NOMO-1 treated with dmso at 0.1 percent for 144 hours (cell line): ENCODE data around the gene ZNF860.
"Not testable (repeated sequence)": the region's sequence is repeated elsewhere in the genome, so short reads cannot be mapped to it uniquely, and the experiment has no call there.

Experiments used
- DNase-seq: peaks from one replicate; lab custom pipeline; 2025; ENCODE audit not compliant: unreplicated experiment; lab: John Stamatoyannopoulos, UW

Gene ZNF860

GRCh38 chr3:31960793-31961431 lies 20.6 kb upstream of the ZNF860 start:
- DNase-seq: no peak

- DNase-seq: no peak
Observed at GRCh38 chr3:31962801-31963205, 18.7 kb upstream of the ZNF860 start.

GRCh38 chr3:31966978-31967591 lies 14.5 kb upstream of the ZNF860 start:
- DNase-seq: no peak

- DNase-seq: no peak
Observed at GRCh38 chr3:31967592-31967991, 14.0 kb upstream of the ZNF860 start.

GRCh38 chr3:31968369-31968926 lies 13.1 kb upstream of the ZNF860 start:
- DNase-seq: no peak

GRCh38 chr3:31968927-31969418 lies 12.6 kb upstream of the ZNF860 start:
- DNase-seq: no peak

- no peak for DNase-seq
Observed at GRCh38 chr3:31971607-31972006, 9.9 kb upstream of the ZNF860 start.

GRCh38 chr3:31973081-31973480 lies 8.5 kb upstream of the ZNF860 start:
- DNase-seq: no peak

- DNase-seq: no peak
Observed at GRCh38 chr3:31973837-31974236, 7.7 kb upstream of the ZNF860 start.

- no peak for DNase-seq
Observed at GRCh38 chr3:31974471-31974870, 7.1 kb upstream of the ZNF860 start.

GRCh38 chr3:31974964-31975363 lies 6.6 kb upstream of the ZNF860 start:
- no peak for DNase-seq

GRCh38 chr3:31976302-31976701 lies 5.2 kb upstream of the ZNF860 start:
- no peak for DNase-seq

- no peak for DNase-seq
Observed at GRCh38 chr3:31977736-31978135, 3.8 kb upstream of the ZNF860 start.

- no peak for DNase-seq
Observed at GRCh38 chr3:31978553-31978952, 3.0 kb upstream of the ZNF860 start.

GRCh38 chr3:31979001-31979697 lies 2.4 kb upstream of the ZNF860 start:
- no peak for DNase-seq

GRCh38 chr3:31980530-31981205 lies 882 bp upstream of the ZNF860 start:
- DNase-seq: no peak

- DNase-seq: no peak
Observed at GRCh38 chr3:31984321-31984720, 2.8 kb downstream of the ZNF860 start.

- no peak for DNase-seq
Observed at GRCh38 chr3:31985831-31986230, 4.3 kb downstream of the ZNF860 start.

GRCh38 chr3:31988271-31988670 lies 6.7 kb downstream of the ZNF860 start:
- no peak for DNase-seq

- not testable (repeated sequence) for DNase-seq
Observed at GRCh38 chr3:31992995-31993394, 11.4 kb downstream of the ZNF860 start.

- no peak for DNase-seq
Observed at GRCh38 chr3:31993843-31994242, 12.3 kb downstream of the ZNF860 start.
